WERI-Rb-1 (cell line): ENCODE results near the gene ZSCAN25.
A peak's percentile ranks its signal among the peaks of the same experiment; 100 is the strongest.

Experiments used
- DNase-seq: peaks from one replicate; pipeline ENCODE4 v3.0.0-alpha.2; 2020
- H3K27ac ChIP-seq: fragments of 250-450 bp; sonication (Bioruptor Pico); 2 replicates; pipeline ENCODE4 v1.5.1; 2020; ENCODE audit warnings: mild to moderate bottlenecking, moderate library complexity
- H3K27me3 ChIP-seq: fragments of 250-450 bp; sonication (Bioruptor Pico); 2 replicates; pipeline ENCODE4 v1.5.1; 2021; ENCODE audit warnings: mild to moderate bottlenecking, low read depth, moderate library complexity; ENCODE audit not compliant: insufficient read depth, severe bottlenecking
- H3K36me3 ChIP-seq: fragments of 250-450 bp; sonication (Bioruptor Pico); 2 replicates; pipeline ENCODE4 v1.5.1; 2020; ENCODE audit warnings: mild to moderate bottlenecking, moderate library complexity
- H3K4me3 ChIP-seq: 2 replicates; pipeline ENCODE4 v1.5.1; 2011; ENCODE audit warnings: low read depth, mild to moderate bottlenecking, control low read depth, low read length
- H3K9me3 ChIP-seq: fragments of 250-450 bp; sonication (Bioruptor Pico); 2 replicates; pipeline ENCODE4 v1.5.1; 2021; ENCODE audit warnings: mild to moderate bottlenecking, moderate library complexity; ENCODE audit not compliant: severe bottlenecking
- TF ChIP-seq, protein P1 (sequence below): IDR thresholded peaks from 2 replicates; pipeline ENCODE4 v1.5.1; 2011; ENCODE audit warnings: low read depth, mild to moderate bottlenecking, control low read depth, inconsistent platforms, low read length

The ZSCAN25 gene

DNA sequence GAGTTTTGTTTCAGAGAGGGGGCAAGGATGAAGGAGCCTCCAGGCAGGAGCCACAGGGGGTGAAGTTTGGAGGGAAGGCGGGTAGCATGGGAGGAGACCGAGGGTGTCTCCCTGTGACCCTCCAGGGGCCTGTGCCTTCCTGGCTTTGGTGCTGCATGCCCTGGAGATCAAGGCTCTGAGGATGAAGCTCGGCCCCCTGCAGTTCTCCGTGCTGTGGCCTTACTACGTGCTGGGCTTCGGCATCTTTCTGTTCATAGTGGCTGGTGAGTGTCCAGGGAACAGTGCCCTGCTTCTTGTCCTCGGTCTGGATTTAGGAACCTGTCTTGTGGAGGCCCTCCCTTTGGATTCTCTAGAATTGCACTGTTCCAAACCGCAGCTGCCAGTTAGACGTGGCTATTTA, 9.2 kb upstream of the ZSCAN25 start:
- Histone ChIP-seq H3K36me3 (no peaks in the 10 kb centered on the region), H3K27ac (no peak overlapping the region), H3K4me3 (no peak overlapping the region), H3K9me3 (no peaks in the 10 kb centered on the region), H3K27me3 (peaks cover 8% of the 10 kb centered on the region)
- TF ChIP-seq, protein P1, sequence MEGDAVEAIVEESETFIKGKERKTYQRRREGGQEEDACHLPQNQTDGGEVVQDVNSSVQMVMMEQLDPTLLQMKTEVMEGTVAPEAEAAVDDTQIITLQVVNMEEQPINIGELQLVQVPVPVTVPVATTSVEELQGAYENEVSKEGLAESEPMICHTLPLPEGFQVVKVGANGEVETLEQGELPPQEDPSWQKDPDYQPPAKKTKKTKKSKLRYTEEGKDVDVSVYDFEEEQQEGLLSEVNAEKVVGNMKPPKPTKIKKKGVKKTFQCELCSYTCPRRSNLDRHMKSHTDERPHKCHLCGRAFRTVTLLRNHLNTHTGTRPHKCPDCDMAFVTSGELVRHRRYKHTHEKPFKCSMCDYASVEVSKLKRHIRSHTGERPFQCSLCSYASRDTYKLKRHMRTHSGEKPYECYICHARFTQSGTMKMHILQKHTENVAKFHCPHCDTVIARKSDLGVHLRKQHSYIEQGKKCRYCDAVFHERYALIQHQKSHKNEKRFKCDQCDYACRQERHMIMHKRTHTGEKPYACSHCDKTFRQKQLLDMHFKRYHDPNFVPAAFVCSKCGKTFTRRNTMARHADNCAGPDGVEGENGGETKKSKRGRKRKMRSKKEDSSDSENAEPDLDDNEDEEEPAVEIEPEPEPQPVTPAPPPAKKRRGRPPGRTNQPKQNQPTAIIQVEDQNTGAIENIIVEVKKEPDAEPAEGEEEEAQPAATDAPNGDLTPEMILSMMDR = no peak
- DNase-seq = no peak

- TF ChIP-seq, protein P1 = no peak
Observed at GRCh38 chr7:99614495-99614894, 2.3 kb upstream of the ZSCAN25 start.

DNA sequence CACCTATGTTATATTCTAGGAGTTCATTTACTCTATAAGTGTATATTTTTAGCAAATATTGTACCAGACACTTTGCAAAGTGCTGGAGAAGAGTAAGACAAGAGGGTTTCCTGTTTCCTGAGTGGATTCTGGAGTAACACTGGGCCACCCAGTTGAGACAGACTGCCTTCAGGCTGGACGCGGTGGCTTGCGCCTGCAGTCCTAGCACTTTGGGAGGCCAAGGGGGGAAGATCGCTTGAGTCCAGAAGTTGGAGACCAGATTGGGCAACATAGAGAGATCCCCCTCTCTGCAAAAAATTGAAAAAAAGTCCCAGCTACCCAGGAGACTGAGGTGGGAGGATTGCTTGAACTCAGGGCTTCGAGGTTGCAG, 772 bp upstream of the ZSCAN25 start:
- Histone ChIP-seq H3K27ac (no peak overlapping the region), H3K36me3 (peaks cover 30% of the 10 kb centered on the region), H3K4me3 (peak overlapping the region; percentile 76; the same call in 1 of the 2 replicates), H3K27me3 (peaks cover 2% of the 10 kb centered on the region), H3K9me3 (no peaks in the 10 kb centered on the region)
- TF ChIP-seq, protein P1 = no peak
- DNase-seq = no peak

More at GRCh38 chr7:99614495-99614894, 2.3 kb upstream of the ZSCAN25 start:
- Histone ChIP-seq H3K4me3 (no peak overlapping the region), H3K36me3 (peaks cover 15% of the 10 kb centered on the region), H3K9me3 (no peaks in the 10 kb centered on the region), H3K27me3 (peaks cover 8% of the 10 kb centered on the region), H3K27ac (no peak overlapping the region)
- DNase-seq = no peak

GRCh38 chr7:99617192-99617781, 541 bp downstream of the ZSCAN25 start:
- Histone ChIP-seq H3K4me3 (peak overlapping the region; percentile 76), H3K9me3 (no peaks in the 10 kb centered on the region), H3K27me3 (no peaks in the 10 kb centered on the region), H3K27ac (peak overlapping the region; percentile 88), H3K36me3 (peaks cover 43% of the 10 kb centered on the region)
- TF ChIP-seq, protein P1 = no peak
- DNase-seq = no peak

GRCh38 chr7:99618726-99619125, 2.0 kb downstream of the ZSCAN25 start:
- H3K36me3 ChIP-seq = peaks cover 58% of the 10 kb centered on the region
- no peak for DNase-seq

More at GRCh38 chr7:99618726-99619125, 2.0 kb downstream of the ZSCAN25 start:
- TF ChIP-seq, protein P1 = no peak
- no peak overlapping the region for H3K4me3 ChIP-seq
- no peak overlapping the region for H3K27ac ChIP-seq
- H3K27me3 ChIP-seq = no peaks in the 10 kb centered on the region
- no peaks in the 10 kb centered on the region for H3K9me3 ChIP-seq
